GM18526 (cell line): ENCODE measurements around the gene SEMA6B.

Experiments used
- POLR2A ChIP-seq: IDR thresholded peaks from 3 replicates; pipeline ENCODE4 v1.6.1; 2011; ENCODE audit not compliant: insufficient read length; ENCODE audit errors: extremely low read depth

Gene SEMA6B

GRCh38 chr19:4502282-4503131 lies 57.0 kb downstream of the SEMA6B start:
- no peak for TF ChIP-seq POLR2A

- TF ChIP-seq POLR2A = no peak
These were observed 57.8 kb downstream of the SEMA6B start for GRCh38 chr19:4501691-4502090.

GRCh38 chr19:4500841-4501591 lies 58.5 kb downstream of the SEMA6B start:
- TF ChIP-seq POLR2A = no peak

- no peak for TF ChIP-seq POLR2A
These were observed 59.6 kb downstream of the SEMA6B start for GRCh38 chr19:4499855-4500254.

GRCh38 chr19:4499318-4499717 lies 60.2 kb downstream of the SEMA6B start:
- TF ChIP-seq POLR2A = no peak

- TF ChIP-seq POLR2A = no peak
These were observed 60.8 kb downstream of the SEMA6B start for GRCh38 chr19:4498694-4499093.

- TF ChIP-seq POLR2A = no peak
These were observed 61.6 kb downstream of the SEMA6B start for GRCh38 chr19:4497770-4498389.

- no peak for TF ChIP-seq POLR2A
These were observed 63.2 kb downstream of the SEMA6B start for GRCh38 chr19:4496304-4496703.

- TF ChIP-seq POLR2A = no peak
These were observed 64.0 kb downstream of the SEMA6B start for GRCh38 chr19:4495471-4495870.

GRCh38 chr19:4494691-4495064 lies 64.8 kb downstream of the SEMA6B start:
- no peak for TF ChIP-seq POLR2A

- no peak for TF ChIP-seq POLR2A
These were observed 65.4 kb downstream of the SEMA6B start for GRCh38 chr19:4493929-4494690.

GRCh38 chr19:4493104-4493928 lies 66.2 kb downstream of the SEMA6B start:
- no peak for TF ChIP-seq POLR2A
